HT-29 (cell line): ENCODE data around the gene PIGS. TPM values are rescaled to one million over a fixed set of nuclear protein-coding genes. Genes with fewer than 3 reads are reported as not detected.
"Not testable (repeated sequence)": the region's sequence is repeated elsewhere in the genome, so short reads cannot be mapped to it uniquely, and the experiment has no call there.

Experiments
- DNase-seq: peaks from one replicate; pipeline ENCODE4 v3.0.0-alpha.2; 2015; ENCODE audit warnings: low spot score
- total RNA-seq: library from RNA; depleted of rRNA; stranded (reverse); fragments of >200 nt; shearing (Covaris generic); gene quantifications from 2 replicates; pipeline ENCODE4 v1.2.3, GENCODE V29; 2014

The PIGS gene
- total RNA-seq, 1 experiment from 2014 or later, result 65.8 TPM

- DNase-seq, result no peak
These were observed 40.4 kb downstream of the PIGS start for GRCh38 chr17:28530926-28531325.

GRCh38 chr17:28530250-28530649 lies 41.1 kb downstream of the PIGS start:
- no peak for DNase-seq

DNA sequence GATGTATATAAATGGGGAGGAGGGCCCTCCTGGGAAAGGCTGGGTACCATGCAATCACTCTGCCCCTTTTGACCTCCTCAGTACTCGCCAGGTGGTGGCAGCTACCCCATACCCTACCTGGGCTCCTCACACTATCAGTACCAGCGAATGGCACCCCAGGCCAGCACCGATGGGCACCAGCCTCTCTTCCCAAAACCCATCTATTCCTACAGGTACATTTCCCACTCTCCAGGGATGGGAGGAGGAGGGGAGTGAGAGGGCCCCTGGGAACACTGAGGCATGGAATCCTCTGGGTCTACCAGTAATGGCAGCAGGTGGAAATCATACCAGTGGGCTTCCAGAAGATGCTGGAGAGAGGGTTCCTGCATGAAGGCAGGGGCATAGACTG lies 42.3 kb downstream of the PIGS start:
- no peak for DNase-seq

- DNase-seq, result no peak
These were observed 42.9 kb downstream of the PIGS start for GRCh38 chr17:28528327-28529012.

GRCh38 chr17:28527859-28528258 lies 43.5 kb downstream of the PIGS start:
- DNase-seq, result no peak

- no peak for DNase-seq
These were observed 44.1 kb downstream of the PIGS start for GRCh38 chr17:28527181-28527681.

DNA sequence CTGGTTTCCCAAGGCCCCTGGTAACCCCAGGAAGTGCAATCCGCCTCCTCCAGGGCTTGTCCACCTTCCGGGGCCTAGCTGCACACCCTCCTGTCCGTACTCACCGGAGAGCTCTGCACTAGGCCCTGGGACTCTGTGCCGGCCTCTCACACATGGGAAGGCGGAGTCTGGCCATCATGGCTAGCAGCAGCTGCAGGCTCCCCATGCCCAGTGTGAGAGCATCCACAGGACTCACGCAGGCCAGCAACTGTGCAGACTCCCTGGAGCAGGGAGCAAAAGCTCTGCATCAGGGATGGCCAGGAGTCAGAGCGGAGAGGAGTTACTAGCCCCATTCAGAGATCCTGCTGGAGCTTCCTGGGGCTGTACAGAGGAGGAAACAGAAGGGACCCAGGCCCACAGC lies 44.9 kb downstream of the PIGS start:
- no peak for DNase-seq

GRCh38 chr17:28524476-28525424 lies 46.6 kb downstream of the PIGS start:
- peak; percentile 63 for DNase-seq

GRCh38 chr17:28523876-28524275 lies 47.4 kb downstream of the PIGS start:
- no peak for DNase-seq

GRCh38 chr17:28523186-28523585 lies 48.1 kb downstream of the PIGS start:
- DNase-seq, result no peak

DNA sequence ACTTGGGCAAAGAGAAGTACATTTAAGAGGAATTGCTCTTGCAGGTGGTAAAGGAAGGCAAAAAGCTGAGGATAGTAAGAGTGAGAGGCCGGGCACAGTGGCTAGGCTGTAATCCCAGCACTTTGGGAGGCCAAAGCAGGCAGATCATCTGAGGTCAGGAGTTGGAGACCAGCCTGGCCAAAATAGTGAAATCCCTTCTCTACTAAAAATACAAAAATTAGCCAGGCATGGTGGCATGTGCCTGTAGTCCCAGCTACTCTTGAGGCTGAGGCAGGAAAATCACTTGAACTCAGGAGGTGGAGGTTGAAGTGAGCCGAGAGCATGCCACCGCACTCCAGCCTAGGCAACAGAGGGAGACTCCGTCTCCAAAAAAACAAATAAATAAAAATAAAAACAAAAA lies 49.0 kb downstream of the PIGS start:
- DNase-seq, result not testable (repeated sequence)

- DNase-seq, result no peak
These were observed 49.8 kb downstream of the PIGS start for GRCh38 chr17:28521311-28522085.

DNA sequence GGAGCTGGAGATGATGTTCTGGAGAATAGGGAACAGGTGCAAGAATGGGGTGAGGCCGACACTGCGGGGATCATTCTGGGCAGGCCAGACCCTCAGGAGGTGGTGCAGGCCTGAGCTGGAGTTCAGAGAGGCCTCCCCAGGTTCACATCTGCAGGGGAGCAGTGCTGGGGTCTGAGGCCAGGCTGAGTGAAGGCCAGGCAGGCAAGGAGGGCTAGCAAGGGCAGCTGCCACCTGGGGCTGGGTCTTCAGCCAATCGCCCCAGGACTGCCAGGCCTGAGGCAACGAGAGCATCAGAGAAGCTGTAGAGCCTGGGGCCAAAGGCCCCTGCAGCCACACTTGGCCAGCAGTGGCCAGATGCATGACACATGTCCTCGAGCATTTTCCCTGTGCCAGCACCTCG lies 50.6 kb downstream of the PIGS start:
- no peak for DNase-seq

DNA sequence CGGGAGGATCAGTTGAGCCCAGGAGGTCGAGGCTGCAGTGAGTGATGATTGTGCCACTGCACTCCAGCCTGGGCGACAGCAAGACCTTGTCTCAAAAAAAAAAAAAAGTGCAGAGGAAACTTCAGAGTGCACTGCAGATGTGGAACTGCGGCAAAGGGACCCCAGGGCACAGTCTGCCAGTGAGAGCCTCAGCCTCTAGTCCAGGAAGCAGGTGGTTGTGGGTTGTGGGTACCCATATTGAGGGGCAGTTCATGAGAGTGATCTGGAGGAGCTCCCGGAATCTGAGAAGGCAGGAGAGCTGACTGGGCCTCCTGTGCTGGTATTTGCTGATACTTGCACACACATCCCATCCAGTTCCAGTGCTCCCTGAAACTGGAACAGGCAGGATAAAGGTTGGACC lies 52.1 kb downstream of the PIGS start:
- DNase-seq, result no peak

DNA sequence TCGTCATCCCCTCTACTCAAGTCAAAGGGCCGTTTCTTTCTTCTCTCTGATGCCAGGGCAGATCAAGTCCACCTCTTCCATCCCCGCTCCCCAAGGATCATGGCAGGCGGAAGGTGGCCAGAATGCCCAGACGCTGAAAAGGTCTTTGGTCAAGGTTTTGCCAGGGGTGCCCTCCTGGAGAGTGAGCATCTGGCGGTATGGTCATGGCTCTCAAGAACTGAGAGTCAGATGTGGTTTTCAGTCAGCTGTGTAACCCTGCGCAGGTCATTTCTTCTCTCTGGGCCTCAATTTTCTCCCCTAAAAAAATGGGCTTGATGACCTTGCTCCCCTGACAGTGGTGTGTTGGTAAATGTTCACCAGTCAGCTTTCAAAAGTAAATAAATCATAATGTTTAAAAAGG lies 52.7 kb downstream of the PIGS start:
- no peak for DNase-seq

GRCh38 chr17:28518132-28518531 lies 53.2 kb downstream of the PIGS start:
- no peak for DNase-seq

- DNase-seq, result no peak
These were observed 55.8 kb downstream of the PIGS start for GRCh38 chr17:28515518-28515917.

DNA sequence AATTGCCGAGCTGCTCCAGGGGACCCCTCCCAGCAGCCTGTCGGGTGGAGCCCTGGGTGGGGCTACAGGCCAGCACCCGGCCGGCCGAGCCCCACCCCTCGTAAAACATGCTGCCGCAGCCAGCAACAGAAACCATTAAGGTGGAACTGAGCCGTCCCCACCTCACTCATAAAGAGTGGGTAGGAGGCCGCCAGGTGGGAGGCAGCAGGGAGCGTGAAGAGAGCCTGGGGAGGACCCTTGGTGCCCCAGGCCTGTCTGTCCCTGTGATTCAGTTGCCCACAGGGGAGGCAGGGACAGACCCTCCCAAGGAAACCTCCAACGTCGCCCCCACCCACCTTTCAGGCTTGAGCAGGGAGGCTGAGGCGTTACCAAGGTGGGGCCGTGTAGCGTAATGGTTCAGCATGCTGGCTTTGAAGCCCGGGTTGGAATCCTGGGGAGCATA lies 56.7 kb downstream of the PIGS start:
- DNase-seq, result peak; percentile 20

DNA sequence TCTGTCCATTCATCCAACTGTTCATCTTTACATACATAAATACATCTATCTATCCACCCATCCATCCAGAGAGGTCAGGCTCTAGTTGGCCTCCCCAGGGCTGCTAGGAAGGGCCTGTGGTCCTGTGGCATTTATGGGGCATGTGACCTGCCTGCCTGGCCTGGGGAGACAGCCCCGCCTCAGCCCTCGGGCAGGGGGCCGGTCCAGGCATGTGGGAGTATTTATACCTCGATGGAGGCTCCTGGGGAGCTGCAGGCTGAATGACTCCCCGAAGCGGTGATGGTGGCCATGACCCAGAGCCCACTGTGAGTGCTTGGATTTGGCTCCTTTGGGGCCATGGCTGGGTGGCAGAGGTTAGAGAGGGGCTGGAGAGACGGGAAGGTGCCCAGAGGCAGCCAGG lies 57.8 kb downstream of the PIGS start:
- no peak for DNase-seq

- no peak for DNase-seq
These were observed 59.4 kb downstream of the PIGS start for GRCh38 chr17:28511858-28512461.

- no peak for DNase-seq
These were observed 61.5 kb downstream of the PIGS start for GRCh38 chr17:28509789-28510188.
